Posterior vena cava (tissue), 2 donors: Measurements from ENCODE around the gene RINL. TPM values are rescaled to one million over a fixed set of nuclear protein-coding genes. Genes with fewer than 3 reads are reported as not detected.
A peak's percentile ranks its signal among the peaks of the same experiment; 100 is the strongest.
"Not testable (repeated sequence)": the region's sequence is repeated elsewhere in the genome, so short reads cannot be mapped to it uniquely, and the experiment has no call there.

Experiments
- DNase-seq: peaks from one replicate; pipeline ENCODE4 v3.0.0-alpha.2; 2020; ENCODE audit warnings: low spot score
- intact Hi-C, 2 donors: fragments of 100-400 bp; cut with DNase I; formaldehyde crosslinking; loops; one replicate each; pipeline versions ENCODE4 v1.14.1 to v1.14.2; 2022 to 2023
- total RNA-seq, 2 donors: library from RNA; stranded (reverse); fragmentation: NEBNext Ultra II Directional; extraction: Animal tissue kit (Norgen Biotek cat#: 25700); gene quantifications; one replicate each; pipeline ENCODE4 v1.2.1, GENCODE V29; 2021
- donor health status: DM: yes; HTN: yes; CAD: no.
- donor health status: DM: yes; HTN: yes; CAD: no.

Gene RINL
- total RNA-seq, 2 donors from 2014 or later = 5.8 to 6.1 TPM

- no peak for DNase-seq
- intact Hi-C loops = no loop called here
Observed at GRCh38 chr19:38841180-38841766, 36.8 kb downstream of the RINL start.

- intact Hi-C loops = no loop called here
- DNase-seq = no peak
Observed at GRCh38 chr19:38840583-38840968, 37.5 kb downstream of the RINL start.

GRCh38 chr19:38839816-38840582 is 38.1 kb downstream of the RINL start:
- DNase-seq = no peak
- intact Hi-C loops = loop anchor here in 1 of 2 donors (10.0 kb wide), 2 partner anchors 105 to 195 kb away; partner anchors contain the start of gene ACTN4

- no peak for DNase-seq
- intact Hi-C loops = loop anchor here in 1 of 2 donors (10.0 kb wide), 2 partner anchors 104 to 194 kb away; partner anchors contain the start of gene ACTN4
Observed at GRCh38 chr19:38838986-38839761, 38.9 kb downstream of the RINL start.

GRCh38 chr19:38838208-38838985 is 39.7 kb downstream of the RINL start:
- intact Hi-C loops = loop anchor here in 1 of 2 donors (10.0 kb wide), 2 partner anchors 104 to 194 kb away; partner anchors contain the start of gene ACTN4
- DNase-seq = no peak

- DNase-seq = no peak
- intact Hi-C loops = loop anchor here in 1 of 2 donors (10.0 kb wide), 2 partner anchors 103 to 193 kb away; partner anchors contain the start of gene ACTN4
Observed at GRCh38 chr19:38837656-38838121, 40.4 kb downstream of the RINL start.

GRCh38 chr19:38836983-38837626 is 41.0 kb downstream of the RINL start:
- DNase-seq = no peak
- intact Hi-C loops = loop anchor here in 1 of 2 donors (10.0 kb wide), 2 partner anchors 102 to 192 kb away; partner anchors contain the start of gene ACTN4

- intact Hi-C loops = loop anchor here in 1 of 2 donors (10.0 kb wide), 2 partner anchors 102 to 192 kb away; partner anchors contain the start of gene ACTN4
- DNase-seq = no peak
Observed at GRCh38 chr19:38836159-38836982, 41.7 kb downstream of the RINL start.

- DNase-seq = no peak
- intact Hi-C loops = loop anchor here (5.0 to 10.0 kb wide), 3 partner anchors 100 to 1968 kb away; partner anchors contain the start of gene ACTN4 (in 1 of the 2)
Observed at GRCh38 chr19:38834590-38834989, 43.5 kb downstream of the RINL start.

- DNase-seq = no peak
Observed at GRCh38 chr19:38834104-38834490, 44.0 kb downstream of the RINL start.

GRCh38 chr19:38833092-38833425 is 45.0 kb downstream of the RINL start:
- intact Hi-C loops = loop anchor here (5.0 to 10.0 kb wide), 3 partner anchors 98 to 1969 kb away; partner anchors contain the start of gene ACTN4 (in 1 of the 2)

More at GRCh38 chr19:38834104-38834490, 44.0 kb downstream of the RINL start:
- intact Hi-C loops = loop anchor here (5.0 to 10.0 kb wide), 3 partner anchors 99 to 1968 kb away; partner anchors contain the start of gene ACTN4 (in 1 of the 2)

GRCh38 chr19:38831142-38831605 is 46.9 kb downstream of the RINL start:
- peak; percentile 87 for DNase-seq
- intact Hi-C loops = loop anchor here (5.0 to 10.0 kb wide), 3 partner anchors 96 to 1971 kb away; partner anchors contain the start of gene ACTN4 (in 1 of the 2)

More at GRCh38 chr19:38833092-38833425, 45.0 kb downstream of the RINL start:
- no peak for DNase-seq

GRCh38 chr19:38830039-38830733 is 47.9 kb downstream of the RINL start:
- intact Hi-C loops = loop anchor here (5.0 to 10.0 kb wide), 3 partner anchors 95 to 1972 kb away; partner anchors contain the start of gene ACTN4 (in 1 of the 2)
- DNase-seq = no peak

GRCh38 chr19:38829203-38829602 is 48.9 kb downstream of the RINL start:
- intact Hi-C loops = loop anchor here in 1 of 2 donors (10.0 kb wide), 1 partner anchor 506 kb away; the partner anchor contains the start of gene GMFG
- DNase-seq = not testable (repeated sequence)

- no peak for DNase-seq
- intact Hi-C loops = loop anchor here in 1 of 2 donors (10.0 kb wide), 1 partner anchor 508 kb away; the partner anchor contains the start of gene GMFG
Observed at GRCh38 chr19:38826856-38827551, 51.1 kb downstream of the RINL start.
